ENCODE measurements around the gene CNTNAP2. TPM values are rescaled to one million over a fixed set of nuclear protein-coding genes. Genes with fewer than 3 reads are reported as not detected.

The CNTNAP2 gene
- total and polyA plus RNA-seq, 4 experiments from 2014 or later, result 0.19 to 0.50 (median 0.20) TPM; not detected in 1

- intact Hi-C loops (cut with micrococcal nuclease), result no loop called here
- Histone ChIP-seq H3K27me3 (ENCODE audit: insufficient read depth, low read length) (no peaks in the 10 kb centered on the region), H3K4me3 (ENCODE audit: low read length in 2 of 2) (no peak overlapping the region), H3K27ac (ENCODE audit: low read depth, low read length) (no peak overlapping the region), H3K36me3 (ENCODE audit: insufficient read depth, low read length) (no peaks in the 10 kb centered on the region), H3K4me1 (ENCODE audit: insufficient read depth, low read length) (no peaks in the 10 kb centered on the region), H3K9me3 (ENCODE audit: control insufficient read depth in 1 of 2, low read length in 2 of 2) (no peaks in the 10 kb centered on the region)
- DNase-seq, result no peak
- ChIA-PET CTCF (ENCODE audit: partially characterized antibody) (no interaction called here), POLR2A (ENCODE audit: partially characterized antibody) (no interaction called here)
- Mint-ChIP-seq H3K4me3 (no peak overlapping the region), H3K27ac (no peak overlapping the region), H3K36me3 (no peaks in the 10 kb centered on the region), H3K4me1 (no peaks in the 10 kb centered on the region), H3K27me3 (no peaks in the 10 kb centered on the region), H3K9me3 (peaks cover 2 to 16% (median 6%) of the 10 kb centered on the region in 8 donors)
Measured at GRCh38 chr7:147639751-147640150, 1523.2 kb downstream of the CNTNAP2 start.

GRCh38 chr7:147640821-147641220, 1524.2 kb downstream of the CNTNAP2 start:
- H3K9me3 ChIP-seq (ENCODE audit: control insufficient read depth in 1 of 2, low read length in 2 of 2), result no peaks in the 10 kb centered on the region
- no peaks in the 10 kb centered on the region for H3K27me3 Mint-ChIP-seq
- H3K36me3 ChIP-seq (ENCODE audit: insufficient read depth, low read length), result no peaks in the 10 kb centered on the region
- no peaks in the 10 kb centered on the region for H3K27me3 ChIP-seq (ENCODE audit: insufficient read depth, low read length)
- ChIA-PET POLR2A (ENCODE audit: partially characterized antibody) (no interaction called here), CTCF (ENCODE audit: partially characterized antibody) (no interaction called here)
- no peaks in the 10 kb centered on the region for H3K4me1 ChIP-seq (ENCODE audit: insufficient read depth, low read length)
- H3K36me3 Mint-ChIP-seq, result no peaks in the 10 kb centered on the region
- intact Hi-C loops (cut with micrococcal nuclease), result no loop called here
- H3K4me3 Mint-ChIP-seq, result no peak overlapping the region
- H3K27ac ChIP-seq (ENCODE audit: low read depth, low read length), result no peak overlapping the region
- H3K4me1 Mint-ChIP-seq, result no peaks in the 10 kb centered on the region
- DNase-seq, result no peak
- no peak overlapping the region for H3K27ac Mint-ChIP-seq
- H3K9me3 Mint-ChIP-seq, result peaks cover under 1 to 16% (median 7%) of the 10 kb centered on the region in 8 donors
- H3K4me3 ChIP-seq (ENCODE audit: low read length in 2 of 2), result no peak overlapping the region

- no peak for DNase-seq
- intact Hi-C loops (cut with micrococcal nuclease), result no loop called here
- ChIA-PET CTCF (ENCODE audit: partially characterized antibody) (no interaction called here), POLR2A (ENCODE audit: partially characterized antibody) (no interaction called here)
- Histone ChIP-seq H3K4me3 (ENCODE audit: low read length in 2 of 2) (no peak overlapping the region), H3K27me3 (ENCODE audit: insufficient read depth, low read length) (no peaks in the 10 kb centered on the region), H3K36me3 (ENCODE audit: insufficient read depth, low read length) (no peaks in the 10 kb centered on the region), H3K4me1 (ENCODE audit: insufficient read depth, low read length) (no peaks in the 10 kb centered on the region), H3K27ac (ENCODE audit: low read depth, low read length) (no peak overlapping the region), H3K9me3 (ENCODE audit: control insufficient read depth in 1 of 2, low read length in 2 of 2) (no peaks in the 10 kb centered on the region)
- Mint-ChIP-seq H3K4me1 (no peaks in the 10 kb centered on the region), H3K4me3 (no peak overlapping the region), H3K27me3 (no peaks in the 10 kb centered on the region), H3K9me3 (peaks cover 0 to 19% (median 6%) of the 10 kb centered on the region in 8 donors), H3K27ac (no peak overlapping the region), H3K36me3 (no peaks in the 10 kb centered on the region)
Measured at GRCh38 chr7:147646568-147646967, 1530.0 kb downstream of the CNTNAP2 start.

- DNase-seq, result no peak
- Histone ChIP-seq H3K4me1 (ENCODE audit: insufficient read depth, low read length) (no peaks in the 10 kb centered on the region), H3K9me3 (ENCODE audit: control insufficient read depth in 1 of 2, low read length in 2 of 2) (no peaks in the 10 kb centered on the region), H3K4me3 (ENCODE audit: low read length in 2 of 2) (no peak overlapping the region), H3K27me3 (ENCODE audit: insufficient read depth, low read length) (no peaks in the 10 kb centered on the region), H3K27ac (ENCODE audit: low read depth, low read length) (no peak overlapping the region), H3K36me3 (ENCODE audit: insufficient read depth, low read length) (no peaks in the 10 kb centered on the region)
- CTCF ChIA-PET (ENCODE audit: partially characterized antibody), result no interaction called here
- POLR2A ChIA-PET (ENCODE audit: partially characterized antibody), result no interaction called here
- H3K36me3 Mint-ChIP-seq, result no peaks in the 10 kb centered on the region
- H3K9me3 Mint-ChIP-seq, result peaks cover 0 to 24% (median 4%) of the 10 kb centered on the region in 8 donors
- H3K4me1 Mint-ChIP-seq, result no peaks in the 10 kb centered on the region
- intact Hi-C loops (cut with micrococcal nuclease), result no loop called here
- no peak overlapping the region for H3K4me3 Mint-ChIP-seq
- H3K27ac Mint-ChIP-seq, result no peak overlapping the region
- no peaks in the 10 kb centered on the region for H3K27me3 Mint-ChIP-seq
Measured at GRCh38 chr7:147650991-147651390, 1534.4 kb downstream of the CNTNAP2 start.

- Mint-ChIP-seq H3K4me3 (no peak overlapping the region), H3K9me3 (peaks cover 0 to 25% (median 4%) of the 10 kb centered on the region in 8 donors), H3K27ac (no peak overlapping the region), H3K4me1 (no peaks in the 10 kb centered on the region), H3K27me3 (no peaks in the 10 kb centered on the region), H3K36me3 (no peaks in the 10 kb centered on the region)
- no peaks in the 10 kb centered on the region for H3K4me1 ChIP-seq (ENCODE audit: insufficient read depth, low read length)
- DNase-seq, result no peak
- CTCF ChIA-PET (ENCODE audit: partially characterized antibody), result no interaction called here
- intact Hi-C loops (cut with micrococcal nuclease), result no loop called here
- POLR2A ChIA-PET (ENCODE audit: partially characterized antibody), result no interaction called here
- H3K27ac ChIP-seq (ENCODE audit: low read depth, low read length), result no peak overlapping the region
- H3K27me3 ChIP-seq (ENCODE audit: insufficient read depth, low read length), result no peaks in the 10 kb centered on the region
- H3K9me3 ChIP-seq (ENCODE audit: control insufficient read depth in 1 of 2, low read length in 2 of 2), result no peaks in the 10 kb centered on the region
- H3K4me3 ChIP-seq (ENCODE audit: low read length in 2 of 2), result no peak overlapping the region
- H3K36me3 ChIP-seq (ENCODE audit: insufficient read depth, low read length), result no peaks in the 10 kb centered on the region
Measured at GRCh38 chr7:147651601-147652000, 1535.0 kb downstream of the CNTNAP2 start.

GRCh38 chr7:147653456-147653855, 1536.9 kb downstream of the CNTNAP2 start:
- Mint-ChIP-seq H3K36me3 (no peaks in the 10 kb centered on the region), H3K9me3 (peaks cover 0 to 13% (median 2%) of the 10 kb centered on the region in 8 donors), H3K27me3 (no peaks in the 10 kb centered on the region), H3K27ac (no peak overlapping the region), H3K4me1 (no peaks in the 10 kb centered on the region), H3K4me3 (no peak overlapping the region)
- no peaks in the 10 kb centered on the region for H3K27me3 ChIP-seq (ENCODE audit: insufficient read depth, low read length)
- no peak for DNase-seq
- ChIA-PET POLR2A (ENCODE audit: partially characterized antibody) (no interaction called here), CTCF (ENCODE audit: partially characterized antibody) (no interaction called here)
- H3K4me3 ChIP-seq (ENCODE audit: low read length in 2 of 2), result no peak overlapping the region
- intact Hi-C loops (cut with micrococcal nuclease), result no loop called here
- no peaks in the 10 kb centered on the region for H3K36me3 ChIP-seq (ENCODE audit: insufficient read depth, low read length)
- no peak overlapping the region for H3K27ac ChIP-seq (ENCODE audit: low read depth, low read length)
- no peaks in the 10 kb centered on the region for H3K4me1 ChIP-seq (ENCODE audit: insufficient read depth, low read length)
- H3K9me3 ChIP-seq (ENCODE audit: control insufficient read depth in 1 of 2, low read length in 2 of 2), result no peaks in the 10 kb centered on the region

- no peaks in the 10 kb centered on the region for H3K36me3 ChIP-seq (ENCODE audit: insufficient read depth, low read length)
- Mint-ChIP-seq H3K36me3 (no peaks in the 10 kb centered on the region), H3K4me1 (no peaks in the 10 kb centered on the region), H3K4me3 (no peak overlapping the region), H3K9me3 (peaks cover 0 to 8% (median 2%) of the 10 kb centered on the region in 8 donors), H3K27me3 (no peaks in the 10 kb centered on the region), H3K27ac (no peak overlapping the region)
- intact Hi-C loops (cut with micrococcal nuclease), result no loop called here
- H3K9me3 ChIP-seq (ENCODE audit: control insufficient read depth in 1 of 2, low read length in 2 of 2), result no peaks in the 10 kb centered on the region
- H3K27ac ChIP-seq (ENCODE audit: low read depth, low read length), result no peak overlapping the region
- H3K4me3 ChIP-seq (ENCODE audit: low read length in 2 of 2), result no peak overlapping the region
- CTCF ChIA-PET (ENCODE audit: partially characterized antibody), result no interaction called here
- DNase-seq, result no peak
- H3K4me1 ChIP-seq (ENCODE audit: insufficient read depth, low read length), result no peaks in the 10 kb centered on the region
- POLR2A ChIA-PET (ENCODE audit: partially characterized antibody), result no interaction called here
- no peaks in the 10 kb centered on the region for H3K27me3 ChIP-seq (ENCODE audit: insufficient read depth, low read length)
Measured at GRCh38 chr7:147658392-147658967, 1541.9 kb downstream of the CNTNAP2 start.
